MCF 10A (cell line): ENCODE data around the gene MRPL46. TPM values are rescaled to one million over a fixed set of nuclear protein-coding genes. Genes with fewer than 3 reads are reported as not detected.
"Not testable (repeated sequence)": the region's sequence is repeated elsewhere in the genome, so short reads cannot be mapped to it uniquely, and the experiment has no call there.

ENCODE experiments used
- BruUV-seq: library from RNA; stranded (reverse); fragments of 400-500 nt; replicated peaks from 2 replicates; lab custom pipeline; 2021; lab: Mats Ljungman, UMichigan
- CTCF ChIA-PET: fragments of 300-600 bp; sonication (Branson Sonifier 250); formaldehyde crosslinking; extraction: SDS; loops from one replicate; lab custom pipeline; 2021; ENCODE audit warnings: antibody characterized with exemption, inconsistent platforms; lab: Yijun Ruan, JAX
- POLR2A ChIA-PET: fragments of 300-600, 350-650 bp; sonication (Branson Sonifier 250); formaldehyde crosslinking; extraction: SDS; loops from one replicate; lab custom pipeline; 2020; ENCODE audit warnings: antibody characterized with exemption, inconsistent platforms; lab: Yijun Ruan, JAX
- DNase-seq: peaks from one replicate; pipeline ENCODE4 v3.0.0-alpha.2; 2018; ENCODE audit not compliant: unreplicated experiment
- H3K27ac Mint-ChIP-seq: one replicate; pipeline ENCODE4 v1.8.0; 2022; ENCODE audit warnings: mild to moderate bottlenecking, low read depth, mixed read lengths; ENCODE audit not compliant: unreplicated experiment
- H3K27me3 Mint-ChIP-seq: one replicate; pipeline ENCODE4 v1.8.0; 2022; ENCODE audit warnings: mixed read lengths; ENCODE audit not compliant: insufficient read depth, unreplicated experiment
- H3K36me3 Mint-ChIP-seq: one replicate; pipeline ENCODE4 v1.8.0; 2022; ENCODE audit warnings: mild to moderate bottlenecking, moderate library complexity, mixed read lengths; ENCODE audit not compliant: insufficient read depth, unreplicated experiment
- H3K4me1 Mint-ChIP-seq: one replicate; pipeline ENCODE4 v1.8.0; 2022; ENCODE audit warnings: mixed read lengths; ENCODE audit not compliant: insufficient read depth, unreplicated experiment
- H3K4me3 Mint-ChIP-seq: one replicate; pipeline ENCODE4 v1.8.0; 2022; ENCODE audit warnings: mild to moderate bottlenecking, moderate library complexity, mixed read lengths; ENCODE audit not compliant: unreplicated experiment
- H3K9me3 Mint-ChIP-seq: one replicate; pipeline ENCODE4 v1.8.0; 2022; ENCODE audit warnings: mixed read lengths; ENCODE audit not compliant: unreplicated experiment
- CTCF ChIP-seq: fragments of 200-600 bp; IDR thresholded peaks from one replicate; pipeline ENCODE4 v1.8.0; 2022; ENCODE audit warnings: antibody characterized with exemption, mild to moderate bottlenecking; ENCODE audit not compliant: unreplicated experiment
- intact Hi-C: fragments of 100-400 bp; cut with micrococcal nuclease; formaldehyde crosslinking; loops from 2 replicates; pipeline ENCODE4 v1.14.1; 2022
- total RNA-seq: library from RNA; stranded (reverse); gene quantifications from 2 replicates; pipeline ENCODE4 v1.2.3, GENCODE V29; 2022

Gene MRPL46
- total RNA-seq, 1 experiment from 2014 or later: 23.2 TPM

DNA sequence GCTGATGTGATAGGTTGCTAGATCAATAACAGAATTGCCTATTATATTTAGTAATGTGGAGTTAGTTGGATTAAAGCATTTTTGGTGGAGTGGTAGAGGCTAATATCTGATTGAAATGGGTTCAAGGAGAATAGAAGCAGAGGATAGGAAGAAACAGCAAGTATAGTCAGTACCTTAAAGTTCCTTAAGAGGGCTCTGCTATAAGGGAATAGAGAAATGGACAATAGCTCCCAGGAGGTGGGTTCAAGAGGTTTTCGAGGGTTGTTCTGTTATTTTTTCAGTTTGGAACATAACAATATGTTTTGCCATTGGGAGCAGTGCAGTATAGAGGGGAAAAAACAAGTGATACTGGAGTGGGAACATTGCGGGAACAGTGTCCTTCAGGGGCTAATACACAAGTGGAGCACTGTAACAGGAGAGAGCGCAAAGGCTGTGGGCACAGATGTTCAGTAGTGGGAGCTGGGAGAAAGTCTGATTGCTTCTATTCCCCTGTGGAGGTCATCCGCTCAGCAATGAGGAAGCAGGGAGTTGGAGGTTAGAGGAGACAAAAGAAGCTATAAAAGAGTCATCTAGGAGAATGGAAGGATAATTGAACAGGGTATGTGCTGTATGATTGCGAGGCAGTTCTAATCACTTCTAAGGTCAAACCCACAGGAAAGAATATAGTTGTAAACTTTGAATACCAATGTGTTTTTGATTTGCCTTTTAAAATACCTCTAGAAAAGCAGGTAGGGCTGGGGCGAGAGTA, 3.6 kb upstream of the MRPL46 start:
- POLR2A ChIA-PET: interaction anchor here (0.6 kb wide), 1 partner anchor 168 kb away, joined by 3 read pairs; the partner anchor contains the start of gene ISG20
- Mint-ChIP-seq H3K4me1 (peaks cover 11% of the 10 kb centered on the region), H3K36me3 (peaks cover 26% of the 10 kb centered on the region), H3K27ac (no peak overlapping the region), H3K9me3 (no peaks in the 10 kb centered on the region), H3K27me3 (no peaks in the 10 kb centered on the region), H3K4me3 (no peak overlapping the region)
- no peak for TF ChIP-seq CTCF
- intact Hi-C loops: no loop called here
- BruUV-seq: no TSS peak
- no peak for DNase-seq
- CTCF ChIA-PET: interaction anchor here (2.1 kb wide), 1 partner anchor 144 kb away, joined by 11 read pairs; no protein-coding TSS in a partner anchor

- intact Hi-C loops: loop anchor here (5.0 kb wide), 2 partner anchors 78 to 153 kb away; partner anchors contain the start of genes AEN and DET1
- no peaks in the 10 kb centered on the region for H3K9me3 Mint-ChIP-seq
- no peak overlapping the region for H3K27ac Mint-ChIP-seq
- no TSS peak for BruUV-seq
- no peak for DNase-seq
- TF ChIP-seq CTCF: no peak
- ChIA-PET POLR2A (interaction anchor here (0.6 kb wide), 1 partner anchor 16 kb away, joined by 3 read pairs; no protein-coding TSS in a partner anchor), CTCF (interaction anchor here (0.6 to 7.4 kb wide), 6 partner anchors 9 to 146 kb away, joined by 3 to 40 read pairs (median 4); no protein-coding TSS in a partner anchor)
- H3K4me1 Mint-ChIP-seq: peaks cover 16% of the 10 kb centered on the region
- no peak overlapping the region for H3K4me3 Mint-ChIP-seq
- peaks cover 28% of the 10 kb centered on the region for H3K36me3 Mint-ChIP-seq
- no peaks in the 10 kb centered on the region for H3K27me3 Mint-ChIP-seq
These were observed 2.1 kb upstream of the MRPL46 start for GRCh38 chr15:88469321-88469720.

GRCh38 chr15:88468721-88469120, 1.5 kb upstream of the MRPL46 start:
- POLR2A ChIA-PET, DNase-seq, BruUV-seq, H3K27me3 Mint-ChIP-seq, H3K9me3 Mint-ChIP-seq: not testable (repeated sequence)
- CTCF ChIA-PET: interaction anchor here (0.6 to 7.4 kb wide), 5 partner anchors 10 to 147 kb away, joined by 3 to 40 read pairs (median 4); no protein-coding TSS in a partner anchor
- Mint-ChIP-seq H3K36me3 (peaks cover 28% of the 10 kb centered on the region), H3K4me3 (peak overlapping the region; percentile 96), H3K4me1 (peaks cover 16% of the 10 kb centered on the region), H3K27ac (peak overlapping the region; percentile 98)
- intact Hi-C loops: loop anchor here (5.0 kb wide), 2 partner anchors 79 to 154 kb away; partner anchors contain the start of genes AEN and DET1

- Mint-ChIP-seq H3K36me3 (peaks cover 31% of the 10 kb centered on the region), H3K9me3 (no peaks in the 10 kb centered on the region), H3K4me3 (peak overlapping the region; percentile 96), H3K4me1 (peaks cover 16% of the 10 kb centered on the region), H3K27ac (peak overlapping the region; percentile 98), H3K27me3 (no peaks in the 10 kb centered on the region)
- CTCF ChIA-PET: interaction anchor here (0.6 to 7.4 kb wide), 9 partner anchors 9 to 1285 kb away, joined by 3 to 40 read pairs (median 4); partner anchors contain the start of gene ISG20
- no peak for DNase-seq
- TSS peak; percentile 42 for BruUV-seq
- intact Hi-C loops: loop anchor here (5.0 kb wide), 2 partner anchors 79 to 154 kb away; partner anchors contain the start of genes AEN and DET1
- TF ChIP-seq CTCF: no peak
- POLR2A ChIA-PET: interaction anchor here (0.6 to 1.4 kb wide), 5 partner anchors 10 to 1823 kb away, joined by 3 to 5 read pairs (median 4); no protein-coding TSS in a partner anchor
These were observed 844 bp upstream of the MRPL46 start for GRCh38 chr15:88467935-88468528.
